Measurements from ENCODE around the gene EHD4.

EHD4 gene

DNA sequence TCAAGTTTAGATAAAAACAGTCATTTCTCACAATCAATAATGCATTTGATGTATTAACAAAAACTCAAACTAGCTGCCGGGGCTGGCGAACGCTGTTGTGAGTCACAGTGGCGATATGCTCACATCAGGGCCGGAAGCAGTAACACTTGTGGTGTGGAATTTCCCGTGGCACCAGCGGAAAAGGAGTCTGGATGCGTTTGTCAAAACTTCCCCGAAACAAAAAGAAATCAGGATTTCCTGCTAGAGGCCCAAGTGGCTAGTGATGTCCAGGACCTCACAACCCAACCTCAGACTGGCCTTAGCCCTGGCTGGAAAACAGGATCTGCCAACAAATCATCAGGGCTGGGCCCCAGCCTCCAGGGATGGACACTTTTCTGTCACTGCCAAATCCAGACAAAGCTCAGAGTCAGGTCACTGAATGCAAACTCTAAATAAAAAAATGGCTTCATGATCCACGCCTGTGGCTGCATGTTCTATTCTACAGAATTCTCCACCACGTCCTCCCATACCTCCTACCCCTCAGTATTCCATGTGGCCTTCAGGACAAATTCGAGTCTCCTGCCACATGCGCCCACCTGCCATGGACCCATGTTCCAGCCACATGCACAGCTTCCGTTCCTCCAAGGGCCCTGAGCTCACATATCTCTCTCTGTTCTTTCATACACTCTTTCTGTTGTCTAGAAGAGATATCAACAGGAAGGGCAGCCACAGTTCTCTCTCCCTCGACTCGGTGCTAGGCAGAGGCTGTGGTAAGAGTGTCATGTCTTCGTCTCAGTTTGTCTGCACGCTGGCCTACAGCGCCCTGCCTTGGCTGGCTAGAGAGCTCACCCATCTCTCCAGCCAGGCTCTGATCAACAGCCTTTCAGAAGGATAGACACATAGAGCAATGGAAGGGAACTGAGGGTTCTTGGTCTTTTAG, 35.4 kb downstream of the EHD4 start:
- DNase-seq (ENCODE audit: low read depth in 2 of 2) = peak in 1 of 2 donors; percentile 51

DNA sequence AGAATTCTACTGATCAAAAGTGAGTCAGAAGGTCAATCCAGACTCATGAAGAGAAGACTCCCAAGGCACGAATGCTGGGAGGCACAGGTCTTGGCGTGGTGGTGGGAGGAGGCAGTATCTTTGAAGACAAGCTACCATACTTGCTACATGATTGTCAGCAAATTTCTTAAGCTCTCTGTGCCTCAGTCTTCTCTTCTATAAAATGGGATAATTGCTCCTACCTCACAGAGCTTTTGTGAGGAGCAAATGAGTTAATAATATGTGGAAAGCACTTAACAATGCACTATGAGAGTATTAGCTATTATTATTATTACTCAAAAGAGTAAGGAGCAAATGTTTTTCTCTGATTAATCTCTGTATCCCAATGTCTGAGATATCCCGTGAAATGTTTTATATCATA, 36.2 kb downstream of the EHD4 start:
- DNase-seq (ENCODE audit: low read depth in 2 of 2) = no peak

DNA sequence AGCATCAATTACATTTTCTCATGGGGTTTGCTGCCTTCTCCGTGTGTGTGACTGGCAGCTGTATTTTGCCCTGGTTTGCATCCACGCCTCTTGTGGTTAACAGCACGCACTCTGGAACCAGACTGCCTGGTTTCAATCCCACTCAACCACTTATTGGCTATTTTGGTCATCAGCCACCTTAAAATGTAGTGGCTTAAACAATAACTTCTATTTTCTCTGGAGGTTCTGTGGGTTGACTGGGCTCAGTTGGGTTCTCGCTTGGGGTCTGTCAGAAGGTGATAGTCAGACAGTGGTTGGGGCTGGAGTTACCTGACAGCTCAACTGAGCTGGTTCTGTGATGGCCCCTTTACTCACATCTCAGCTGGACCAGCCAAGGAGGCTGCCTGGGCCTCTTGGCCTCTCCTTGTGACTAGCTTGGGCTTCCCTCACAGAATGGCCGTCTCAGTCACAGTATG, 36.8 kb downstream of the EHD4 start:
- peak in 1 of 2 donors; percentile 13 for DNase-seq (ENCODE audit: low read depth in 2 of 2)

DNA sequence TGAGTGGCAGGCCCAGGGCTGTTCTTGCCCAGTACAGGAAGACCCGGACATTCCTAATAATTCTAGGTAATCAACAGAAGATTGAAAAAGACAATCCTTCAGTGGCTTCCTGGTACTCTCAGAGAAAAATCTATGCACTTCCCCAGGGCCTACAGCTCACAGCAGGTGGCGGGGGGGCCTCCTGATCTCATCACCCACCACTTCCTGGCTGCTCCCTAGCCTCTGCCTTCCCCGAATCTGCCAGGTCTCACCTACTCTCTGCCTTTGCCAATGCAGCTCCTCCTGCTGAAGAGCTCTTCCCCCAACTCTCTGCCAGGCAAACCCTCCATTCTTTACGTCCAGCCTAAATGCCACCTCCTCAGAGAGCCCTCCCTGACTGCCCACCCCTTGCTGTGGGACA, 37.5 kb downstream of the EHD4 start:
- DNase-seq (ENCODE audit: low read depth in 2 of 2) = peak in 1 of 2 donors; percentile 43

DNA sequence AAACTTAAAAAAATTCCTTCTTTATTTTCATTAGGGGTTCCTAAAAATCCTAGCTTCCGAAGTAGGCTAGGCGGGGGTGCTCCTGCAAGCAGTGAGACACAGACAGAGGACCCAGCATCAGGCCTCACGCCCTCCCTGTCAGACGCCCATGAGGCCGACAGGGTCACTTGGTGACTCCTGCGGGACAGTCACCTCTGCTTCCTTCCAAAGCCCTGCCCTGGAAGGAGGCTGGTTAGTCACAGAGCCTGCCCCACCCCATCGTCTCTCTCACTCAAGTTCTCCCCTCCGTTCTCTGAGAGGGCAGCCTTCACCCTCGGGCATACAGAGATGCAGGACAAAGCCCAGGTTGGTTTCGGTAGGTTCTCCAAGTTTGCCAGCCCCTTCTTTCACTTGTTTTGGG, 38.6 kb downstream of the EHD4 start:
- no peak for DNase-seq (ENCODE audit: low read depth in 2 of 2)

DNA sequence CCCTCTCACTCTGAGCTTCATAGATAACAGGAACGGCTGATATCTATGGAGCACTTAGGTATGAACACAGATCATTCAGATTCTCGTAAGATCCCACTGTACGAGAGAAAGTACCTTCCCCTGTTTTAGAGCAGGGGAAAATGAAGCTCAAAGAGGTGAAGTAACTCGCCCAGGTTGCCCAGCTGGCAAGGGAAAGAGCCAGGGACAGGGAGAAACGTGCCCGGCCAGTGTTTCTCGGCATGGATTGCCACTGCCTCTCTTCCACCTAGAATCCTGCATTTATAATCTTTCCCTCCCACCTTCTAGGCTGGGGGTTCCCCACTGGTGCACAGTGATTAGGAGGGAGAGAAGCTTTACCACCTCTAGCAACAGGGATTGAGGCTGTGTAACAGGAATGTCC, 39.0 kb downstream of the EHD4 start:
- no peak for DNase-seq (ENCODE audit: low read depth in 2 of 2)

DNA sequence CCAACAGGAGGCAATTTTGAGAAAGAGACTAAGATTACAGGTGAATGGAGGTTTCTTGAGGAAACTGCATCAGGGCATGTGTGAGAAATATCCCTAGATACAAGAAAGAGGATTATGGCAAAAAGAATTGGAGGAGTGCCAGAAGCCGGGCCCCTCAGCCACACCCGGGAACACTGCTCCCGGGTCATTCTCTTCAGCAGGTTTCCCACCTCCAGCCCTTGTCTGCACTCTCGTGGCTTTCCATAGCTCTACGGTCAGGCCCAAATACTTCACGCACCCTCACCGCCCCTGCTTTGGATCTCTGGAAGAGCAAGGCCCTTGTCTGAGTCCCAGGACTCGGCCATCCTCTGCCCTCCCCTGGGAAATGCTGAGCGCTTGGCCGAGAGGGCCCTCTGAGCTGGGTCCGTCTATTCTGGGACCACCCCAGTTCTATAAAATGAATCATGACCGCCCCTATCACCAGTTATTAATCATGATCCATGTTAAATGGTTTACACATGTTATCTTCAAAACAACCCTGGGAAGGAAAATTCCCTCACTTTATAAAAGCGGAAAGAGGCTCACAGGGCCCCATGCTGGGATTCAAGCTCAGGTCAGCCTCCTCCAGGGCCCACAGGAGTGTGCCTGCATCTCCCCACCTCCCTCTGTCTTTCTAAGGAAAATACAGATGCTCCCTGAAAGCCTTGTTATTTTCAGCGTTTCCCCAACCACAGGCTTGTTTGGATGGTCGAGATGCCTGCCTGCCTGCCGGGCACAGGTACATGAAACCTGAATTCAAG, 39.7 kb downstream of the EHD4 start:
- no peak for DNase-seq (ENCODE audit: low read depth in 2 of 2)

DNA sequence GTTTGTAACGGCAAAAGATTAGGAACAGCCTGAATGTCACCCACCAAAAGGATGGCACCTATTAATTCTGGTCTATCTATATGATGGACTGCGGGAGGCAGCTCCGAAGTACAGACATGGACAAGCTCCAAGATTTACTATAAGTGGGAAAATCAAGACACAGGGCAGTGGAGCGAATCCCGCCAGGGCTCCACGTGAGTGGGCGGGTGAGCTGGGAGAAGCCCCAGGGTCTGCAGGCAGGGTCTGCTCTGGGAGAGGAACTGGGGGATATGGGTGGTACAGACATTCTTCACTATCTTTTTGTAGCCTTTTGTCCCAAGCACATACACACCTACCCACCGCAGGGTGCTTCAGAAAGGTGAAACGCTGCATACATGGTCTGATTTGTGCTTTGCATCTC, 40.3 kb downstream of the EHD4 start:
- DNase-seq (ENCODE audit: low read depth in 2 of 2) = no peak

DNA sequence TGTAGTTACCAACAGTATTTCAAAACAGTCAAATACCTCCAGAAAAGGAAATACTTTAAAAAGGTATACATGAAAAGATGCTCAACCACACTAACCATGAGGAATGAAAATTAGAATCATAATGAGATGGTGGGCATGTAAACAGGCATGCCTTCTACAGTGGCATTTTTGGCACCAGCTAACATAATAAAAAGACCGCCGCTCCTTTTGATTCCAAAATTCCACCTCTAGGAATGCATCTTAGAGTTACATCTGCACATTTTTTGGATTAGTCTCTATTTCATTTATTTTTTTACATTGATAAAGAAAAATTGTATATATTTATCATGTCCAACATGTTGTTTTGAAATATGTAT, 41.5 kb downstream of the EHD4 start:
- DNase-seq (ENCODE audit: low read depth in 2 of 2) = no peak

DNA sequence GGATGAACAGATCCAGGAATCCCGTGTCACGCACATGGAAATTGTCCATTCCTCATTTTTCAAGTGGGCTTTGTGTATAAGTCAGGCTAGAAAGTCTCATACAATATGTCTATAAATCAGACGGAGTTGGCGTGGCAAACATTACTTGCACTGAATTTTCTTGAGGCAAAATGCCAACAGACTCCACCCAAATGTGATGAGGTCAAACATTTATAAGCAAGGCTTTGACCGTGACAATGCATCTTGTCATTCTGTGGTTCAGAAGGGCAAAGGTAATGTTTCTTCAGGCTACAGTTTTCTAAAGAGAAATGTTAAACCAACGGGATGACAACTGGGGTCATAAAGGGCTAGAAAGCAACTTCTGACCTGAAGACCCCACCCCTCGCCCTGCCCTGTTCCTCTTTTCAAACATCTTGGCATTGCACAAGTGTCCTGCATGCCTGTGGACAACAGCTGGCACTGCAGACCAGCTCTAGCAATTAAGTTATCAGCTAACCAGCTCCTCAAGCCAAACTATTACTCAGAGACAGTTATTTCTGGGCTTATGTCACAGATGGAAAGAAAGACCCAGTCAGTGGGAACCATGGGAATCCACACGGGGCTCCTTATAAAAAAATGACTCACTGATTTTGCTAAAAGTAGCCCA, 42.0 kb downstream of the EHD4 start:
- no peak for DNase-seq (ENCODE audit: low read depth in 2 of 2)

DNA sequence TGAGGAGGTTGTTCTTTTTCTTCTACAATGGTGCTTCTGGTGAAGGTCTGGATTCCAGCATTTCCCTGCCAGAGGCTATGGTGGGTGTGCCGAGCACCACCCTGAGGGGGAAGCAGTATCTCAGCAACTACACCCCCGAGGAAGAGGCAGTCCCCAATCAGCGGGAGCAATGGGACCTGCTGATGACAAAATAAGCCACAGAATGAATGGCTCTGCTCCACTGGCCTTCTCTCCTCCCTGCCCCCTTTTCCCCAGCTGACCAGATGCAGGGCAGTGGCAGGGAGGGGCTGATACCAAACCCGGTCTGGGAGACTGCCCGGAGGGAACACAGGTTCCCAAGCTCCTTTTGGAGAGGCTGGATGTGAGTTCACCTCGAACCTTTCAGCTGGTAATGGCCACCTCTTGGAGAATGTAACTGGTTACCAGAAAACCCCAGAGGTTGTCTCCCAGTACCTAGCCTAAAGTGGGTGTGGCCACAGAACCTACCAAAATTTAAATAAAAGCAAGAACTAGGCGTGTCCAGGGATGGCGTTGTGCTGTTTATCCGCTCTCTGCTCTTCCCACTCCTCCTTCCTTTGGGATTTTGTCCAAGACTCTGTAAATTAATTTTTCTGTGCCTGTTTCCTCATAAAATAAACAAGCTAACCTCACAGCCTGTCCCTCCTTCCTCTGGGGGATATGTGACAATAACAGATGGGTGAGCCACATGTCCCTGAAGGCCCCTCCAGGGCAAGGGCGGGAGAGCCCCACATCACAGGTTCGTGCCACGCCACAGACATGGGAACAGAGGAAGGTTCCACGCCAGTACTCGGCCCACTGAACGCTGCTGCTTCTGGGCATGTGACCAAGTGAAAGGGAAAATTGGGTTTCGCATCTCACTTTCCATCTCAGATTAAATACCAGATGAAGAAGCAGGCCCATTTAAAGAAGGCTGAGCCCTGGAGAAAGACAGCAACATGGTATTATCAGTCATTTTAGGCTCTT, 43.4 kb downstream of the EHD4 start:
- DNase-seq (ENCODE audit: low read depth in 2 of 2) = no peak

DNA sequence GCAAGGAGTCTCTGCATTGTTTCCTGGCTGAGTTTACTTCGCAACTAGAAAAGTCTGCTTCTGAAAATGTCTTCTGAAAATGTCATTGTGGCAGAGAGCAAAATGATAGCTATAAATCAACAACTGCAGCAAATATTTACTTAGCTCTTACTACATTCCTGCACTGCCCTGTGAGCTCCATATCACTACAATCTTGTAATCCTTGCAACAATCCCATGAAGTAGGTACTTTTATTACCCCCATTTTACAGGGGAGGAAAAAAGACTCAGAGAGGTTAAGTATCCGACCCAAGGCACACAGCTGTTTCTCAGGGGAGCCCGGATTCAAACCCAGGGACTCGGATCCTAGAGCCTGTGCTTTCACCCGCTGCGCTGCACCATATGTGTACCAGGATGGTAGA, 44.3 kb downstream of the EHD4 start:
- no peak for DNase-seq (ENCODE audit: low read depth in 2 of 2)

DNA sequence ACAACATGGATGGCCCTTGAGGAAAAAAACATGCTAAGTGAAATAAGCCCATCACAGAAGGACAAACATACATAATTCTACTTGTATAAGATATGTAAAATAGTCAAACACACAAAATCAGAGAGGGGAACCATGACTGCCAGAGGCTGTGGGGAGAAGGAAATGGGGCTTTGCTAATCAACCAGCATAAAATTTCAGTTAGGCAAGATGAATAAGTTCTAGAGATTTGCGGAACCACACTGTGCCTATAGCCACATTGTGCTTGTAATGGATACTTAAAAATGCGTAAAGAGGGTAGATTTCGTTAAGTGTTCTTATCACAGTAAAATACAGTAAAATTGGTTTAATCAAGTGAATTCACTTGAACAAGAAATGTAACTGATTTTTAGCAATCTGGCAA, 44.8 kb downstream of the EHD4 start:
- no peak for DNase-seq (ENCODE audit: low read depth in 2 of 2)

DNA sequence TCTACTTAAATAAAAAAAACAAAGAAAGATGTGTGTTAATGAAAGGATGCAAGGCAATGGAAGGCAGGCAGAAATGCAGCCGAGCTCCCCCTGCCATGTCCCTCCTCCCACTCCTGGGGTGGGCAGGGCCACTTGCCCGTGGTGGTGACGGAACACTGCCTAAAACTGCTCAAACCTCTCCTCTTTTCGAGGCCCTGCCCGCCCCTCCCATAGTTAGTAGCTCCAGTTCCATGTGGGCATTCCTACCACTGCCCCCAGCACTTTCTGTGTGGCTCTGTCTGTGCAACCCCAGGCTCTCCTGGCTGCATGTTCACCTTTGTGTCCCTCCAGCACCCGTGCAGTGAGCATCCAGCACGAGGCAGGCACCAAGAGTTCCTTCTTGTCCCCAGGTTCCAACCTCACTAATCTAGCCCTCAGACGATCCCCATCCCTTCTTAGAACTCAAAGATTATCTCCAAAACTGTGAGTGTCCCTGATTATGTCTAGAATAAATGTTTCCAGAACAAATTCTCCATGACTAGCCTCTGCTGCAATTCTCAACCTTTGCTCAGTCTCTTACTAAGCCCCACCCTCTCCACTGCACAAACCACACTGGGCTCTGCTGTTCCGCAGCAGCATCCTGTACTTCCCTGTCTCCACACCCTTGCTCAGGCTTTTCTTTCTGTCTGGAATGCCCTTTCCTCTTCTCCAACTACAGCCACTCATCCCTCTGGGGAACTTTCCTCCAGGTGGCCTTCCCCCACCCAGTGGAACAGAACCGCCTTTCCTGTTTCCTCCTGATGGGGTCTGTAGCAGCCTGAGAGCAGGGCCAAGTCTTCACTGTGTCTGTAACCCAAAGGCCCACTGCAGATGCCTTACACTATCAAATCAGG, 45.9 kb downstream of the EHD4 start:
- DNase-seq (ENCODE audit: low read depth in 2 of 2) = no peak

DNA sequence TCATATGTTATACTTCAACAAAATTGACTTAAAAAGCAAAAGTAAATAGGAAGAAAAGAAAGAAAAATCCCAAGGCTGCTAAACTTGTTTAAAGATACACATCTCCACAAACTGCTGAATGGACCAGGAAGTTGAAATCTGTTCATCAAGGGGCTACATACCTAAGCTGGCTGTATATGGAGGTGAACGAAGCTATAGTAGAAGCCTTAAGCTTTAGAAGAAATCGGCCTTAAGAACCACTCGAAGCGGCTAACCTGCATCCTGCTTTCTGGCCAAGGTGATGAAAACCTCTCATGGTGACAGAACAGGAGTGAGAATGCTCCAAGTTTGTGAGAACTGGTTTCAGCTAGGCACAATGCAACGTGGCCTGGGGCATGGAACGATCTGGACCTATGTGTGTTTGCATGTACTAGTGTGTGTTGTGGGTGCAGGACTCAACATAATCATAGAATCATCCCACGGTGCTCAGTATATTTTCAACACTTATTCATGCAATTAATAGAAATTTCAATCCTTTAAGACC, 47.2 kb downstream of the EHD4 start:
- DNase-seq (ENCODE audit: low read depth in 2 of 2) = no peak

DNA sequence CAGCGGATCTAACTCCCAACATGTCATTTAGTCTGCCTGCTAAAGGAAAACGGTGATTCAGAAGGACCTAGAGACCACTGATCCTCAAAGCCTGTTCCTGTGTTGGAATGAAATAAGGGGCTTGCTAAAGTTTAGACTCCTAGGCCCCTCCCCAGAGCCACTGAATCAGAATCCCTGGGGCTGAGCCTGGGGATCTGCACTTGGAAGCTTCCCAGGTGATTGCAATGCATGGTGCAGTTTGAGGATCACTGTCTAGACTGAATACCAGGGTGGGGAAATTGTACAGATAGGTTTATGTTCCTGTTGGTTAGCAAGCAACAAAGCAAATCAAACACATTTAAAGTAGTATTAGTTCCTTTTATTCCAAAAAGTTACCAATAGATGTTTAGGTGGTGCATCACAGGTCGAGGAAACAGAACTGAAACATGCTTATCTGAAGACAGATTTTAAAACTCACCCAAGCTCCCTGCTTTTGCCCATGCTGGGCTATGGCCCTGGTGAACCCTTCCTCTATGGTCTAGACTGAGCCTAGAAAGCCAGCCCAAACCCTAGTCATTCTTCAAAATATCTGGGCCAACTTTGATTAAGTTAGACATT, 48.9 kb downstream of the EHD4 start:
- DNase-seq (ENCODE audit: low read depth in 2 of 2) = no peak

DNA sequence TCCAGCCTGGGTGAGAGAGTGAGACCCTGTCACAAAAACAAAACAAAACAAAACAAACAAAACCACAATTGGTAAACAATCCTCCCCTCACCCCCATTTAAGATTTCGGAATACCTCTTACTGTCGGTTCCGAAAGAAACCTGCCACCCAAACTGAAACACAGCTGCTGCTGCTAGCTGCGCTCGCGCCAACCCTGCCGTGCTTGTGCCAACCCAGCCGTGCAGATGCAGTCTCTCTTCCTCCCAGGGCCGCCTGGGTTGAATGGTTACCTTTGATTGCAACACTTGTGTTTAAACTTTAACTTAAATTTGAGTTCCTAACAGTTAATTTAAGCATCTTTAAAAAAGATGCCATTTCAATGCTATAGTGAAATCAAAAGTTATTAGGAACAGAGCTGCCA, 50.0 kb downstream of the EHD4 start:
- no peak for DNase-seq (ENCODE audit: low read depth in 2 of 2)

DNA sequence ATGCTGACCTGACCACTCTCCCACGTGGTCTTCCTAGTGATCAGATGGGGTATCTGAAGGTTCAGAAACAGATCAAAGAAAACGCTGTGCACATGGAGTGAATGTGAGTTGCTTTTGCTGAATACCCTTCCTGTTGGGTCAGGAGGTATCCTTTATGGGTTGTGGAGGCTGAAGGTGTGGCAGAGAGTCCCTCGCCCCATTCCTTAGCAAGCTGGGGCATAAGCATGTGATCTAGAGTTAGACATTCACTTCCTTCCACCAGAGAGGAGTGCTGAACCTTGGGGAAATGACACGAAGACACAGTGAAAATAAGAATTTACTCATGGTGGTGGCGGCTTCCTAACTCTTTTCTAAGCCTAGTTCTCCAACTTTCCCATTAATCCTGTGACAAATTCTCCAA, 50.7 kb downstream of the EHD4 start:
- DNase-seq (ENCODE audit: low read depth in 2 of 2) = no peak

DNA sequence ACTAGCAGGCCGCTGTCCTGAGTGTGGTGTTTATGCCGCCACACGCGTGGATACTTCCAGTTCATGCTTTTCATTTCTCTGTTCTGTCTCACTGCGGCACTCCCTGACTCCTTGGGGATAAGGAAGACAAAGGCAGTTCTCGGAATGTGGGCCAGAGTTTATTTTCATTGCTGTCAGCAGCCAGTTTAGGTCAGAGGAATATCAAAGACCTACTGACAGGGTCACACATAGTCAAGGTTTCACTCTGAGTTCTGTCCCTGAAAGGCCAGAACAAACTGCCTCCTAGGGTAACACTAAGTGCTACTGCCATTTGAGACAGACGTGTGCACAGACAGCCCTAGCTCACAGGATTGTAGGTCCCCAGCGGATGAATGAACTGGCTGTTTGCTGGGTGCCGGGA, 51.2 kb downstream of the EHD4 start:
- DNase-seq (ENCODE audit: low read depth in 2 of 2) = no peak

Data from stimulated activated CD8-positive, alpha-beta memory T cell treated with anti-CD3 and anti-CD28 coated beads, Interleukin-2, amount 100 ng/mL, for 48 hours (primary cell).